CD4-positive, CD25-positive, alpha-beta regulatory T cell (primary cell): Measurements from ENCODE around the gene FAM221A. TPM values are rescaled to one million over a fixed set of nuclear protein-coding genes. Genes with fewer than 3 reads are reported as not detected.
A peak's percentile ranks its signal among the peaks of the same experiment; 100 is the strongest.

Experiments
- ATAC-seq, 2 donors: fragments of 150-1000 bp; cut with Tn5 transposase; one replicate each; pipeline ENCODE4 v1.10.0; 2021; ENCODE audit warnings: low read depth in 2 of 2, moderate number of reproducible peaks in 2 of 2, moderate library complexity in 1 of 2
- DNase-seq, 3 donors: peaks; one replicate each; pipeline versions ENCODE4 v3.0.0 to v3.0.0-alpha.2; 2012 to 2022; ENCODE audit warnings: mixed read lengths in 1 of 3
- H3K27ac ChIP-seq: one replicate; pipeline ENCODE4 v1.7.0; 2013; ENCODE audit warnings: mild to moderate bottlenecking, low read length; ENCODE audit not compliant: insufficient read depth, poor library complexity, severe bottlenecking
- H3K27me3 ChIP-seq: one replicate; pipeline ENCODE4 v1.7.0; 2013; ENCODE audit warnings: low read length; ENCODE audit not compliant: control insufficient read depth, insufficient read depth
- H3K36me3 ChIP-seq: one replicate; pipeline ENCODE4 v1.7.0; 2013; ENCODE audit warnings: mild to moderate bottlenecking, low read length, moderate library complexity; ENCODE audit not compliant: control insufficient read depth, insufficient read depth
- H3K4me1 ChIP-seq: 2 replicates; pipeline ENCODE4 v1.7.0; 2013; ENCODE audit warnings: mild to moderate bottlenecking, low read length; ENCODE audit not compliant: insufficient read depth, control insufficient read depth, poor library complexity, severe bottlenecking
- H3K4me3 ChIP-seq: one replicate; pipeline ENCODE4 v1.7.0; 2013; ENCODE audit warnings: low read depth, mild to moderate bottlenecking, low read length, moderate library complexity
- H3K9me3 ChIP-seq, 2 experiments: 1 replicate in 1 of 2; 2 replicates in 1 of 2; pipeline ENCODE4 v1.7.0; 2013; ENCODE audit warnings: low read length in 2 of 2, mild to moderate bottlenecking in 1 of 2, moderate library complexity in 1 of 2; ENCODE audit not compliant: control insufficient read depth in 2 of 2
- H3K27ac Mint-ChIP-seq, 3 donors: one replicate each; pipeline ENCODE4 v1.8.0; 2020 to 2022; ENCODE audit warnings: mild to moderate bottlenecking in 3 of 3, mixed read lengths in 3 of 3, moderate library complexity in 2 of 3
- H3K27me3 Mint-ChIP-seq: one replicate; pipeline ENCODE4 v1.8.0; 2022; ENCODE audit warnings: mild to moderate bottlenecking, mixed read lengths
- H3K36me3 Mint-ChIP-seq: one replicate; pipeline ENCODE4 v1.8.0; 2020; ENCODE audit warnings: mixed read lengths
- H3K4me1 Mint-ChIP-seq, 4 donors: one replicate each; pipeline ENCODE4 v1.8.0; 2020 to 2022; ENCODE audit warnings: mixed read lengths in 4 of 4, mild to moderate bottlenecking in 1 of 4
- H3K4me3 Mint-ChIP-seq, 4 donors: one replicate each; pipeline ENCODE4 v1.8.0; 2020 to 2022; ENCODE audit warnings: mild to moderate bottlenecking in 4 of 4, mixed read lengths in 4 of 4, moderate library complexity in 3 of 4
- H3K9me3 Mint-ChIP-seq, 7 donors: one replicate each; pipeline ENCODE4 v1.8.0; 2020 to 2022; ENCODE audit warnings: mixed read lengths in 7 of 7, mild to moderate bottlenecking in 3 of 7, moderate library complexity in 2 of 7
- polyA plus RNA-seq, 4 donors: library from polyadenylated mRNA; unstranded; fragments of 300-500 nt; fragmentation: Illumina TruSeq; gene quantifications; one replicate each; pipeline ENCODE4 v1.2.3, GENCODE V29; 2021
- total RNA-seq: library from RNA; stranded (reverse); gene quantifications from one replicate; pipeline ENCODE4 v1.2.3, GENCODE V29; 2022

Gene FAM221A
- total RNA-seq = 3.5 TPM
- 1 to 10 TPM; 3.1 to 9.0 (median 5.4) TPM for polyA plus RNA-seq

DNA sequence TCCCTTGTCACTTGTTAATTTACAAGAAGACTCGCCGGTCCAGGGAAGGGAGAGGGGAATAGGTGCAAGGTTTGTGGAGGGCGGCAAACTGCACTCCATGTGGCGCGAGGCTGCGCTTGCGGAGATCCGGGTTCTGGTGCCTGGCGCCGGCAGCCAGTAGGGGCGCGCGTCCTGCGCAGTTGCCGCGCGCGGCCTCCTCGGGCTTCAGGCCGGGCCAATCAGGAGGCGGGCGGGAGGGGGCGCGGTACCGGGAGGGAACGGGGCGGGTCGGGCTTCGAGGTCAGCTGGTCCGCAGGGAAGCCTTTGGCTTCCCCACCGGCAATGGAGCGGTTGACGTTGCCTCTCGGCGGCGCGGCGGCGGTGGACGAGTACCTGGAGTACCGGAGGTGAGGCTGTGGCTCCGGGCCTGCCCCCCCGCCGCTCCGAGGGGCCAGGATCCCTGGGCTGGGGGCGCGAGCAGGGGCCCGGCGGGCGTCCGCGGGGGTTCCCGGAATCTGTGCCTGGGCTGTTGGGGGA lies at the start of gene FAM221A:
Gene FAM221A, plus strand, starts transcription at position 302 of the 516 bp plus-strand sequence. Its CDS starts 20 bp downstream, at position 322.
- H3K4me1 ChIP-seq = peaks cover 7% of the 10 kb centered on the region
- peak; percentile 96 to 97 for ATAC-seq
- peak within 1 kb of the TSS; percentile 95 to 98 (median 97) for H3K4me3 Mint-ChIP-seq
- DNase-seq = peak; percentile 73 to 88 (median 80)
- peaks cover 5 to 28% (median 11%) of the 10 kb centered on the region in 4 donors for H3K4me1 Mint-ChIP-seq
- no peaks in the 10 kb centered on the region for H3K9me3 Mint-ChIP-seq
- peak within 1 kb of the TSS; percentile 94 for H3K4me3 ChIP-seq
- H3K36me3 Mint-ChIP-seq = no peaks in the 10 kb centered on the region
- no peaks in the 10 kb centered on the region for H3K27me3 ChIP-seq
- peak within 1 kb of the TSS; percentile 61 for H3K27ac ChIP-seq
- no peaks in the 10 kb centered on the region for H3K9me3 ChIP-seq
- peak within 1 kb of the TSS; percentile 87 to 90 (median 88) for H3K27ac Mint-ChIP-seq
- H3K36me3 ChIP-seq = no peaks in the 10 kb centered on the region
- H3K27me3 Mint-ChIP-seq = peaks cover 5% of the 10 kb centered on the region

GRCh38 chr7:23633417-23633816 lies 46.6 kb upstream of the FAM221A start:
- H3K9me3 Mint-ChIP-seq = no peaks in the 10 kb centered on the region
- no peak overlapping the region for H3K4me3 Mint-ChIP-seq
- no peak overlapping the region for H3K27ac ChIP-seq
- no peaks in the 10 kb centered on the region for H3K9me3 ChIP-seq
- peaks cover 4% of the 10 kb centered on the region for H3K36me3 ChIP-seq
- H3K4me1 Mint-ChIP-seq = peaks cover 0 to 5% (median 2%) of the 10 kb centered on the region in 4 donors
- H3K4me1 ChIP-seq = no peaks in the 10 kb centered on the region
- peaks cover 9% of the 10 kb centered on the region for H3K36me3 Mint-ChIP-seq
- no peaks in the 10 kb centered on the region for H3K27me3 ChIP-seq
- H3K4me3 ChIP-seq = no peak overlapping the region
- ATAC-seq = no peak
- DNase-seq = no peak
- peaks cover 6% of the 10 kb centered on the region for H3K27me3 Mint-ChIP-seq
- H3K27ac Mint-ChIP-seq = peak overlapping the region in 1 of 3 donors; percentile 31

- Histone ChIP-seq H3K36me3 (no peaks in the 10 kb centered on the region), H3K27ac (no peak overlapping the region), H3K4me3 (no peak overlapping the region), H3K4me1 (no peaks in the 10 kb centered on the region), H3K9me3 (no peaks in the 10 kb centered on the region), H3K27me3 (no peaks in the 10 kb centered on the region)
- Mint-ChIP-seq H3K9me3 (no peaks in the 10 kb centered on the region), H3K36me3 (peaks cover 4% of the 10 kb centered on the region), H3K27ac (no peak overlapping the region), H3K4me1 (no peaks in the 10 kb centered on the region), H3K27me3 (no peaks in the 10 kb centered on the region), H3K4me3 (no peak overlapping the region)
- no peak for DNase-seq
- ATAC-seq = no peak
These were observed 34.2 kb upstream of the FAM221A start for GRCh38 chr7:23645822-23646221.

GRCh38 chr7:23653942-23654341 lies 26.1 kb upstream of the FAM221A start:
- DNase-seq = no peak
- peaks cover 3% of the 10 kb centered on the region for H3K36me3 Mint-ChIP-seq
- H3K9me3 ChIP-seq = peaks cover 21 to 35% of the 10 kb centered on the region in 2 experiments

DNA sequence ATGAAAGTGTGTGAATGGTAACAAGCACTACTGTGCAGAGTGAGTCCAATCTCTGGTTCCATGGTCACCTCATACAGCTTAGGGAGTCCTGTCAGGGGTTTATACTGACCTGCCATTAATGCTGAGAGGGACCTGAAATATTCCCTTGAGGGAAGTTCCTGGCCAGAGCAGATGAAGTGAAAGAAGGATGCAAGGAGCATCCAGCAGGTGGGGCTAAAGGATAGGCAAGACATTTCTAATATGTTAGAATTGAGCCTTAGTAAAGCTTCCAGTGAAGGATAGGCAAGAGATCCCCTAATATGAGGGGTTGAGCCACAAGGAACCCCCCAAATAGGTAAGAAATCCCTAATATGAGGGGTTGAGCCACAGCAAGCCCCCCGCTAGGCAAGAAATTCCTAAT lies 25.5 kb upstream of the FAM221A start:
- no peak overlapping the region for H3K27ac ChIP-seq
- no peak for ATAC-seq
- H3K4me3 ChIP-seq = no peak overlapping the region
- no peak overlapping the region for H3K27ac Mint-ChIP-seq
- no peak overlapping the region for H3K4me3 Mint-ChIP-seq
- no peaks in the 10 kb centered on the region for H3K27me3 Mint-ChIP-seq
- peak in 1 of 3 donors; percentile 17 for DNase-seq
- H3K27me3 ChIP-seq = no peaks in the 10 kb centered on the region
- H3K4me1 Mint-ChIP-seq = no peaks in the 10 kb centered on the region
- no peaks in the 10 kb centered on the region for H3K36me3 ChIP-seq
- H3K4me1 ChIP-seq = no peaks in the 10 kb centered on the region
- peaks cover 21 to 37% of the 10 kb centered on the region in 2 experiments for H3K9me3 ChIP-seq
- peaks cover 4% of the 10 kb centered on the region for H3K36me3 Mint-ChIP-seq
- peaks cover 3 to 38% (median 15%) of the 10 kb centered on the region in 7 donors for H3K9me3 Mint-ChIP-seq

More at GRCh38 chr7:23653942-23654341, 26.1 kb upstream of the FAM221A start:
- no peaks in the 10 kb centered on the region for H3K27me3 Mint-ChIP-seq
- no peak overlapping the region for H3K4me3 ChIP-seq
- no peaks in the 10 kb centered on the region for H3K4me1 ChIP-seq
- H3K27me3 ChIP-seq = no peaks in the 10 kb centered on the region
- no peak for ATAC-seq
- no peaks in the 10 kb centered on the region for H3K36me3 ChIP-seq
- no peak overlapping the region for H3K27ac Mint-ChIP-seq
- no peak overlapping the region for H3K27ac ChIP-seq
- no peaks in the 10 kb centered on the region for H3K4me1 Mint-ChIP-seq
- H3K4me3 Mint-ChIP-seq = no peak overlapping the region
- peaks cover 1 to 36% (median 15%) of the 10 kb centered on the region in 7 donors for H3K9me3 Mint-ChIP-seq

DNA sequence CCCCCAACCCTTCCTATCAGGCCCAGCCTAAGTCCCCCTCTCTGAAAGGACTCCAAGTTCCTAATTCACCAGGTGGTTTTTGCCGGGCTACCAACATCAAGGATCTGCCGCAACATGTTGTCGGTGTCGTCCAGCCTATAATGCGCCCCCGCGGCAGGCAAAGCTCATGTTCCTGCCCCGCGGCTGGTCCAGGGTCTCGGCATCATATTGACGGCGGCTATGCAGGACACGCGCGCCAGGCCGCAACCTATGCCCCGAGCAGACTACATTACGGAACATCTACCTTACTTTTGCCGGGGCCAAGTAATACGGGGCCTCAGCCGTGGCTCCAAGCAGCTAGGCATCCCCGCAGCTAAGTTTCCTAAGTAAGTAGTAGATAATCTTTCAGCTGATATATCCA lies 24.6 kb upstream of the FAM221A start:
- DNase-seq (no peak), ATAC-seq (no peak)
- Histone ChIP-seq H3K36me3 (no peaks in the 10 kb centered on the region), H3K9me3 (peaks cover 21 to 37% of the 10 kb centered on the region in 2 experiments), H3K27ac (no peak overlapping the region), H3K27me3 (no peaks in the 10 kb centered on the region), H3K4me1 (no peaks in the 10 kb centered on the region), H3K4me3 (no peak overlapping the region)
- Mint-ChIP-seq H3K4me1 (no peaks in the 10 kb centered on the region), H3K27ac (no peak overlapping the region), H3K4me3 (no peak overlapping the region), H3K27me3 (no peaks in the 10 kb centered on the region), H3K36me3 (peaks cover 4% of the 10 kb centered on the region), H3K9me3 (peaks cover 5 to 38% (median 15%) of the 10 kb centered on the region in 7 donors)

- H3K4me1 ChIP-seq = no peaks in the 10 kb centered on the region
- Mint-ChIP-seq H3K9me3 (peaks cover 5 to 29% (median 15%) of the 10 kb centered on the region in 7 donors), H3K27ac (no peak overlapping the region), H3K4me3 (no peak overlapping the region), H3K27me3 (peaks cover 4% of the 10 kb centered on the region), H3K36me3 (peaks cover 4% of the 10 kb centered on the region), H3K4me1 (no peaks in the 10 kb centered on the region)
- H3K27me3 ChIP-seq = no peaks in the 10 kb centered on the region
- peaks cover 11 to 25% of the 10 kb centered on the region in 2 experiments for H3K9me3 ChIP-seq
- DNase-seq (no peak), ATAC-seq (no peak)
- no peak overlapping the region for H3K27ac ChIP-seq
- H3K4me3 ChIP-seq = no peak overlapping the region
- no peaks in the 10 kb centered on the region for H3K36me3 ChIP-seq
These were observed 21.1 kb upstream of the FAM221A start for GRCh38 chr7:23658831-23659427.

DNA sequence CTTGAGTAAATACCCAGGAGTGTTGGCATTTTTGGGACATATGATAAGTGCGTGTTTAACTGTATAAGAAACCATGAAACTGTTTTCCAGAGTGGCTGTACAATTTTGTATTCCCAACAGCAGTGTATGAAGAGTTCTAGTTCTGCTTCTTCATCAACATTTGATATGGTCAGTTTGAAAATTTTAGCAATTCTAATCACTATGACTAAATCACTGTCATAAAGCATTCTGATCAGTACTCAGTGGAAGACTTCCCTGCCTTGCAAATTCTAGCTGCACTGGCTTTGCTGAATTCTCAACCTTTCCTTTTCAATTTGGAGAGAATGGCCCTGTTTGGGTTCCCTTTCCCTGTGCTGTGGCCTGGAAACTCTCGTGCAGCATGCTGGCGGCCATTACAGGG lies 18.6 kb upstream of the FAM221A start:
- ATAC-seq = no peak
- Histone ChIP-seq H3K9me3 (peaks cover 4 to 9% of the 10 kb centered on the region in 2 experiments), H3K36me3 (no peaks in the 10 kb centered on the region), H3K4me3 (no peak overlapping the region), H3K4me1 (no peaks in the 10 kb centered on the region), H3K27me3 (no peaks in the 10 kb centered on the region), H3K27ac (no peak overlapping the region)
- peaks cover 3 to 18% (median 7%) of the 10 kb centered on the region in 7 donors for H3K9me3 Mint-ChIP-seq
- peaks cover 4% of the 10 kb centered on the region for H3K36me3 Mint-ChIP-seq
- no peak for DNase-seq
- no peaks in the 10 kb centered on the region for H3K4me1 Mint-ChIP-seq
- H3K27me3 Mint-ChIP-seq = peaks cover 4% of the 10 kb centered on the region
- H3K4me3 Mint-ChIP-seq = no peak overlapping the region
- no peak overlapping the region for H3K27ac Mint-ChIP-seq
